Measurements from ENCODE around the gene ABCC2.
"Not testable (repeated sequence)": the region's sequence is repeated elsewhere in the genome, so short reads cannot be mapped to it uniquely, and the experiment has no call there.

ABCC2 gene

DNA sequence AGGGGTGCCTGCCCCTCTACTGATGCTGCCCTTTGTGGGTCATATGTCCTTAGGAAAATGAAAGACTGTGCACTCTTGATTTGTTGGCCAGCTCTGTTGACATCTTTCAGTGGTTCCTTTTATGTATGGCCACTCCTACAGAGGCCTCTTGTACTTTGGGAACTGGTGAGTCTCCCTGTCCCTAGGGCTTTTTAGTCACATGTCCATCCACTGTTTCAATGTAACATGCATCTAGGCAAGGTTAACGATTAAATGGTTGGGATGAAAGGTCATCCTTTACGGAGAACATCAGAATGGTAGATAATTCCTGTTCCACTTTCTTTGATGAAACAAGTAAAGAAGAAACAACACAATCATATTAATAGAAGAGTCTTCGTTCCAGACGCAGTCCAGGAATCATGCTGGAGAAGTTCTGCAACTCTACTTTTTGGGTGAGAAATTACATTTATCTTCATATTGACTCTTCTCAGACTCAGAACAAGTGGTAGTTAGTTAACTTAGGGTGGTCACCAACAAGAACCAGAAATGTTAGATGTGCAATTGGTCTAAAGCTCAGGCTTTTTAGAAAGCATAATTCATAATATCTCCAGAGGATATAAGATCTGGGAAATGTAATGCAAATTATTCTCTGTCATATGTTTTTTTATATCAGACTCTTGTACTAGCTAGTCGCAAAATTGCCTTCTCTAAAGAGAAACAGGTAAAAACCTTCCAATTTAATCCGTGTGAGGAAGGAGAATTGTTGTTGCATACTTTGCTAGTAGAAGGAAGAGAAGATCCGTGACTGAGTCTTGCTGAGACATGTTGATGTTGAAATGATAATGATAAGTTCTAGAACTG, at the start of gene ABCC2:
Gene ABCC2 (plus strand): TSS at position 194 of the 840 bp plus-strand sequence. CDS start 205 bp downstream, at position 399.
- H3K4me3 ChIP-seq (ENCODE audit: low read length) = no peak within 1 kb of the TSS
- H2AFZ ChIP-seq (ENCODE audit: low read depth, low read length) = no peak within 1 kb of the TSS
- no peaks in the 10 kb centered on the region for H3K36me3 ChIP-seq (ENCODE audit: insufficient read depth, low read length)
- peaks cover 2% of the 10 kb centered on the region for H3K9me3 ChIP-seq (ENCODE audit: low read length)
- H3K27me3 ChIP-seq (ENCODE audit: insufficient read depth, low read length) = no peaks in the 10 kb centered on the region
- peaks cover 8% of the 10 kb centered on the region for H3K4me1 ChIP-seq (ENCODE audit: insufficient read depth, low read length)

DNA sequence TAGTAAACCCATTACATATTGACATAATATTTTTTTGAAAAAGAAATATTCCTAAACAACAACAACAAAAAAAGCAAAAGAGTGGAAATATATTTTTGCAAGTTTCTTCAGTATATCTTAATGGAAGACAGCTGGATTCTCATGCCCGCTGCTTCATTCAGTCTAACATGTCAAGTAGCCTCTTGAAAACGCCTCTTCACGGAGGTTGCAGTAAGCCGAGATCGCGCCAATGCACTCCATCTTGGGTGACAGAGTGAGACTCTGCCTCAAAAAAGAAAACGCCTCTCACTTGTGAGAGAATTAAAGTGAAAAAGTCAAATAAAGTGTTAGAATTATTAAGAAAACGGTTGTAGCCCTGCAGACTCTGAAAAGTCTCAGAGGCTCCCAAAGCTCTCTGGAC, 49.1 kb upstream of the ABCC2 start:
- H3K9me3 ChIP-seq (ENCODE audit: low read length) = no peaks in the 10 kb centered on the region
- peaks cover 19% of the 10 kb centered on the region for H3K36me3 ChIP-seq (ENCODE audit: insufficient read depth, low read length)
- peaks cover 3% of the 10 kb centered on the region for H3K4me1 ChIP-seq (ENCODE audit: insufficient read depth, low read length)
- no peak overlapping the region for H2AFZ ChIP-seq (ENCODE audit: low read depth, low read length)
- H3K27me3 ChIP-seq (ENCODE audit: insufficient read depth, low read length) = no peaks in the 10 kb centered on the region
- no peak overlapping the region for H3K4me3 ChIP-seq (ENCODE audit: low read length)

DNA sequence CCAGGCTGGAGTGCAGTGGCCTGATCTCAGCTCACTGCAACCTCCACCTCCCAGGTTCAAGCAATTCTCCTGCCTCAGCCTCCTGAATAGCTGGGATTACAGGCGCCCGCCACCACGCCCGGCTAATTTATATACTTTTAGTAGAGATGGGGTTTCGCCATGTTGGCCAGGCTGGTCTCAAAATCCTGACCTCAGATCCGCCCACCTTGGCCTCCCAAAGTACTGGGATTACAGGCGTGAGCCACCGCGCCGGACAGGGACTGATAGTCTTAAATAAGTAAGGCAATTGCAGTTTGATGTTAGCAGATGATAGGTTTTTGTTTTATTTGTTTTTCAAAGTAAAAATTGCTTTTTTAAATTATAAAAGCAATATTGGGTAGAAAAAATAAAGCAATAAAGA, 48.3 kb upstream of the ABCC2 start:
- not testable (repeated sequence) for H3K9me3 ChIP-seq (ENCODE audit: low read length); H3K27me3 ChIP-seq (ENCODE audit: insufficient read depth, low read length); H3K4me1 ChIP-seq (ENCODE audit: insufficient read depth, low read length); H3K4me3 ChIP-seq (ENCODE audit: low read length); H2AFZ ChIP-seq (ENCODE audit: low read depth, low read length)
- peaks cover 21% of the 10 kb centered on the region for H3K36me3 ChIP-seq (ENCODE audit: insufficient read depth, low read length)

DNA sequence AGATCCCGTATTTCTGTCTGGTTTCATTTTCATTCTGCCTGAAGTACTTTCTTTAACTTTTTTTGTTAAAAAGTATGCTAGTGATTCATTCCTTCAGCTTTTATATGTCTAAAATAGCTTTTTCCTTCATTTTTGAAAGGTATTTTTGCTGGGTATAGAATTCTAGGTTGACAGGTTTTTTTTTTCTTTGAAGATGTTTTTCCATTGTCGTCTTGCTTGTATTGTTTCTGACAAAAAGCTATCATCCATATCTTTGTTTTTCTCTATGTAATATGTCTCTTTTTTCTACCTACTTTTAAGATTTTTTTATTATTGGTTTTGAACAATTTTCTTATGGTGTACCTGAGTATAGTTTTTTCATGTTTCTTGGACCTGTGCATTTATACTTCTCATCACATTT, 42.2 kb upstream of the ABCC2 start:
- H3K4me1 ChIP-seq (ENCODE audit: insufficient read depth, low read length) = no peaks in the 10 kb centered on the region
- H2AFZ ChIP-seq (ENCODE audit: low read depth, low read length) = no peak overlapping the region
- H3K4me3 ChIP-seq (ENCODE audit: low read length) = no peak overlapping the region
- peaks cover 70% of the 10 kb centered on the region for H3K36me3 ChIP-seq (ENCODE audit: insufficient read depth, low read length)
- no peaks in the 10 kb centered on the region for H3K27me3 ChIP-seq (ENCODE audit: insufficient read depth, low read length)
- H3K9me3 ChIP-seq (ENCODE audit: low read length) = peaks cover 13% of the 10 kb centered on the region

GRCh38 chr10:99740933-99741559, 41.4 kb upstream of the ABCC2 start:
- H2AFZ ChIP-seq (ENCODE audit: low read depth, low read length) = no peak overlapping the region
- no peak overlapping the region for H3K4me3 ChIP-seq (ENCODE audit: low read length)
- H3K27me3 ChIP-seq (ENCODE audit: insufficient read depth, low read length) = no peaks in the 10 kb centered on the region
- H3K9me3 ChIP-seq (ENCODE audit: low read length) = peaks cover 13% of the 10 kb centered on the region
- H3K36me3 ChIP-seq (ENCODE audit: insufficient read depth, low read length) = peaks cover 72% of the 10 kb centered on the region
- no peaks in the 10 kb centered on the region for H3K4me1 ChIP-seq (ENCODE audit: insufficient read depth, low read length)

- H3K27me3 ChIP-seq (ENCODE audit: insufficient read depth, low read length) = no peaks in the 10 kb centered on the region
- H2AFZ ChIP-seq (ENCODE audit: low read depth, low read length) = no peak overlapping the region
- H3K36me3 ChIP-seq (ENCODE audit: insufficient read depth, low read length) = peaks cover 75% of the 10 kb centered on the region
- H3K4me1 ChIP-seq (ENCODE audit: insufficient read depth, low read length) = no peaks in the 10 kb centered on the region
- peaks cover 13% of the 10 kb centered on the region for H3K9me3 ChIP-seq (ENCODE audit: low read length)
- H3K4me3 ChIP-seq (ENCODE audit: low read length) = no peak overlapping the region
Observed at GRCh38 chr10:99742254-99742653, 40.2 kb upstream of the ABCC2 start.

DNA sequence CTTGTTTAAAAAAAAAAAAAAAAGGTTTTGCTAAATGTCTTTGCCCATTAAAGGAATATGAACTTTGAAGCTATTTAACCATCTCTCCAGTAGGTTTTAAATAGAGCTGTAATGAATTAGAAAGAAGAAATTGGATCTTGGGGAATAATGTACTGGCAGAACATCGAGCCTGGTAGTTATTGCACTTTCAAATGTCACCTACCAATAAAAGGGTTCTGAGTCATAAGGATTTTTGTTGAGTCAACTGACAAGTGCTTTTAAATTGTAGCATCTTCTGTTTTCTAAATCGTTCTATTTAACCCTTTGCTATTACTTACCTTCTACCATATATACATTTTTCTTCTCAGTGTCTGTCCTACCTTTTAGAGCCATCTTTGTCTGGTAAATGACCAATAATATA, 39.7 kb upstream of the ABCC2 start:
- H3K4me1 ChIP-seq (ENCODE audit: insufficient read depth, low read length) = no peaks in the 10 kb centered on the region
- no peak overlapping the region for H2AFZ ChIP-seq (ENCODE audit: low read depth, low read length)
- H3K4me3 ChIP-seq (ENCODE audit: low read length) = no peak overlapping the region
- H3K27me3 ChIP-seq (ENCODE audit: insufficient read depth, low read length) = no peaks in the 10 kb centered on the region
- peaks cover 75% of the 10 kb centered on the region for H3K36me3 ChIP-seq (ENCODE audit: insufficient read depth, low read length)
- H3K9me3 ChIP-seq (ENCODE audit: low read length) = peaks cover 13% of the 10 kb centered on the region

GRCh38 chr10:99743841-99744240, 38.6 kb upstream of the ABCC2 start:
- Histone ChIP-seq H3K36me3 (ENCODE audit: insufficient read depth, low read length) (peaks cover 78% of the 10 kb centered on the region), H3K27me3 (ENCODE audit: insufficient read depth, low read length) (no peaks in the 10 kb centered on the region), H2AFZ (ENCODE audit: low read depth, low read length) (no peak overlapping the region), H3K4me3 (ENCODE audit: low read length) (no peak overlapping the region), H3K4me1 (ENCODE audit: insufficient read depth, low read length) (no peaks in the 10 kb centered on the region), H3K9me3 (ENCODE audit: low read length) (peaks cover 13% of the 10 kb centered on the region)

- not testable (repeated sequence) for H3K4me3 ChIP-seq (ENCODE audit: low read length); H3K27me3 ChIP-seq (ENCODE audit: insufficient read depth, low read length); H2AFZ ChIP-seq (ENCODE audit: low read depth, low read length); H3K9me3 ChIP-seq (ENCODE audit: low read length); H3K4me1 ChIP-seq (ENCODE audit: insufficient read depth, low read length)
- H3K36me3 ChIP-seq (ENCODE audit: insufficient read depth, low read length) = peaks cover 76% of the 10 kb centered on the region
Observed at GRCh38 chr10:99746166-99746565, 36.3 kb upstream of the ABCC2 start.

- Histone ChIP-seq H3K9me3 (ENCODE audit: low read length) (no peaks in the 10 kb centered on the region), H3K4me3 (ENCODE audit: low read length) (no peak overlapping the region), H3K36me3 (ENCODE audit: insufficient read depth, low read length) (peaks cover 66% of the 10 kb centered on the region), H2AFZ (ENCODE audit: low read depth, low read length) (no peak overlapping the region), H3K4me1 (ENCODE audit: insufficient read depth, low read length) (no peaks in the 10 kb centered on the region), H3K27me3 (ENCODE audit: insufficient read depth, low read length) (no peaks in the 10 kb centered on the region)
Observed at GRCh38 chr10:99748823-99749451, 33.5 kb upstream of the ABCC2 start.

GRCh38 chr10:99750641-99751040, 31.8 kb upstream of the ABCC2 start:
- Histone ChIP-seq H3K4me1 (ENCODE audit: insufficient read depth, low read length) (no peaks in the 10 kb centered on the region), H3K36me3 (ENCODE audit: insufficient read depth, low read length) (peaks cover 74% of the 10 kb centered on the region), H3K9me3 (ENCODE audit: low read length) (no peaks in the 10 kb centered on the region), H3K4me3 (ENCODE audit: low read length) (no peak overlapping the region), H2AFZ (ENCODE audit: low read depth, low read length) (no peak overlapping the region), H3K27me3 (ENCODE audit: insufficient read depth, low read length) (no peaks in the 10 kb centered on the region)

DNA sequence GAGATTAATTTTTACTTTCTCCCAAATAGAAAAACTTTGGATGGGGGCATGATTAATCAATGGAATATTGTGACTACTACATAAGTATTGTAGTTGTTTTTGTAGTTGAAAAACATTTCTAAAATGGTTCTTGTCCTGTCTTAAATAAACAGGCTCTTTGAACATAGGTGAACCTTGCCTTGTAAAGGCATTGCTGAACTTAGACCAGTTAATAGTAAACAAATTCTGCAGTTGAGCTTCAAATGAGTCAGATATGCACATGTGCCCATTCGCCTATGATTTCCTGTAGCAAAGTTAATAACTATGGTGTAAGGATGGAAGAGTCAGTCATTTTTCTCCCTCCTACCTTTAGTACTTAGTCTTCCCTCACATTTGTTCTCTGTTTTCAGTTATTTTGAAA, 27.8 kb upstream of the ABCC2 start:
- Histone ChIP-seq H3K4me1 (ENCODE audit: insufficient read depth, low read length) (no peaks in the 10 kb centered on the region), H3K27me3 (ENCODE audit: insufficient read depth, low read length) (no peaks in the 10 kb centered on the region), H3K9me3 (ENCODE audit: low read length) (no peaks in the 10 kb centered on the region), H2AFZ (ENCODE audit: low read depth, low read length) (no peak overlapping the region), H3K36me3 (ENCODE audit: insufficient read depth, low read length) (peaks cover 67% of the 10 kb centered on the region), H3K4me3 (ENCODE audit: low read length) (no peak overlapping the region)

- Histone ChIP-seq H3K9me3 (ENCODE audit: low read length) (no peaks in the 10 kb centered on the region), H2AFZ (ENCODE audit: low read depth, low read length) (no peak overlapping the region), H3K27me3 (ENCODE audit: insufficient read depth, low read length) (no peaks in the 10 kb centered on the region), H3K36me3 (ENCODE audit: insufficient read depth, low read length) (peaks cover 66% of the 10 kb centered on the region), H3K4me1 (ENCODE audit: insufficient read depth, low read length) (no peaks in the 10 kb centered on the region), H3K4me3 (ENCODE audit: low read length) (no peak overlapping the region)
Observed at GRCh38 chr10:99756159-99756558, 26.3 kb upstream of the ABCC2 start.
